Measurements from ENCODE around the gene HPS5.

The HPS5 gene

DNA sequence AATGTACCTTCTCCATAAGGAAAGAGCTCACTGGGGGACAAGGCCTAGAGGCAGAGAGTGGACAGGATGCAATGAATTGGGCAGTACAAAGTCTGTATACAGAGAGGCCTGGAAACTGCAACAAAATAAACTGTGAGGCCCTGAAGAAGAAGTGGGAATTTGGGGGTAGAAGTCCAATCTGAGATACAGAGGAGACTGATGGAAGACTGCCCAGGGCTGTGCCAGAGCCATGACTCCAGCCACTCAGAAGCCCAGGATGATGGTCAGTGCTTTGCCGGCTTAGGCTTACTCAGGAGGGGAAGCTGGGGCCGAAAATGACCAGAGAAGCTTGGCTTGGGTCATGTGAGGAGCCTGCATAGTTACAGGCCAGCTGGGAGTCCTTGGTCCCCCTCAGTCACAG, 91.1 kb downstream of the HPS5 start:
- DNase-seq = no peak

DNA sequence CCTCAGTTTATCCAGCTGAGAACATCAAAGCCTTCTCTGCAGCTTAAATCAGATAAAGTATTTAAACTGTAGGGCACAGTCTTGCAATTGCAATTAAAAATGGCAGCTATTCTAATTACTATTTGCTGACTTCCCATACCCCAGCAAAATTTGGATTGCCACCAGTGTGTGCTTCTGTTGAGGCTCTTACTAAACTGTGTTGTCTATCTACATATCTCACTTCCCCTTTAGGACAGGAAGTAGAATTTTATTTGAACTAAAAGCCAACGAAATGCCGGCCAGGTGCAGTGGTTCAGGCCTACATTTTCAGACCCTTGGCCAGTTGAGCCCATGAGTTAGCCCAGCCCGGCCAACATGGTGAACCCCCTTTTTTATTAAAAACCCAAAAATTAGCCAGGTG, 92.4 kb downstream of the HPS5 start:
- DNase-seq = no peak

All from GOT3 (cell line).